ENCODE measurements around the gene SLC5A9.

The SLC5A9 gene

GRCh38 chr1:48223366-48224240 is 1.1 kb downstream of the SLC5A9 start:
- Mint-ChIP-seq H3K27ac (no peak overlapping the region), H3K27me3 (no peaks in the 10 kb centered on the region), H3K4me1 (ENCODE audit: low read depth) (peaks cover 6% of the 10 kb centered on the region), H3K36me3 (ENCODE audit: low read depth) (no peaks in the 10 kb centered on the region), H3K9me3 (no peaks in the 10 kb centered on the region), H3K4me3 (no peak overlapping the region)

GRCh38 chr1:48224791-48225190 is 2.3 kb downstream of the SLC5A9 start:
- no peak overlapping the region for H3K4me3 Mint-ChIP-seq
- H3K27ac Mint-ChIP-seq: no peak overlapping the region
- no peaks in the 10 kb centered on the region for H3K9me3 Mint-ChIP-seq
- H3K4me1 Mint-ChIP-seq (ENCODE audit: low read depth): peaks cover 6% of the 10 kb centered on the region
- no peaks in the 10 kb centered on the region for H3K27me3 Mint-ChIP-seq
- H3K36me3 Mint-ChIP-seq (ENCODE audit: low read depth): no peaks in the 10 kb centered on the region

GRCh38 chr1:48225579-48225978 is 3.1 kb downstream of the SLC5A9 start:
- no peak overlapping the region for H3K27ac Mint-ChIP-seq
- peaks cover 6% of the 10 kb centered on the region for H3K4me1 Mint-ChIP-seq (ENCODE audit: low read depth)
- no peak overlapping the region for H3K4me3 Mint-ChIP-seq
- no peaks in the 10 kb centered on the region for H3K36me3 Mint-ChIP-seq (ENCODE audit: low read depth)
- H3K9me3 Mint-ChIP-seq: no peaks in the 10 kb centered on the region
- no peaks in the 10 kb centered on the region for H3K27me3 Mint-ChIP-seq

GRCh38 chr1:48227165-48228013 is 4.9 kb downstream of the SLC5A9 start:
- Mint-ChIP-seq H3K4me1 (ENCODE audit: low read depth) (peaks cover 6% of the 10 kb centered on the region), H3K27ac (no peak overlapping the region), H3K36me3 (ENCODE audit: low read depth) (no peaks in the 10 kb centered on the region), H3K27me3 (no peaks in the 10 kb centered on the region), H3K9me3 (no peaks in the 10 kb centered on the region), H3K4me3 (no peak overlapping the region)

GRCh38 chr1:48228156-48228555 is 5.6 kb downstream of the SLC5A9 start:
- H3K4me1 Mint-ChIP-seq (ENCODE audit: low read depth): peaks cover 6% of the 10 kb centered on the region
- H3K9me3 Mint-ChIP-seq: no peaks in the 10 kb centered on the region
- H3K36me3 Mint-ChIP-seq (ENCODE audit: low read depth): no peaks in the 10 kb centered on the region
- no peak overlapping the region for H3K4me3 Mint-ChIP-seq
- no peak overlapping the region for H3K27ac Mint-ChIP-seq
- no peaks in the 10 kb centered on the region for H3K27me3 Mint-ChIP-seq

GRCh38 chr1:48229317-48229716 is 6.8 kb downstream of the SLC5A9 start:
- Mint-ChIP-seq H3K36me3 (ENCODE audit: low read depth) (no peaks in the 10 kb centered on the region), H3K4me3 (no peak overlapping the region), H3K27ac (no peak overlapping the region)

DNA sequence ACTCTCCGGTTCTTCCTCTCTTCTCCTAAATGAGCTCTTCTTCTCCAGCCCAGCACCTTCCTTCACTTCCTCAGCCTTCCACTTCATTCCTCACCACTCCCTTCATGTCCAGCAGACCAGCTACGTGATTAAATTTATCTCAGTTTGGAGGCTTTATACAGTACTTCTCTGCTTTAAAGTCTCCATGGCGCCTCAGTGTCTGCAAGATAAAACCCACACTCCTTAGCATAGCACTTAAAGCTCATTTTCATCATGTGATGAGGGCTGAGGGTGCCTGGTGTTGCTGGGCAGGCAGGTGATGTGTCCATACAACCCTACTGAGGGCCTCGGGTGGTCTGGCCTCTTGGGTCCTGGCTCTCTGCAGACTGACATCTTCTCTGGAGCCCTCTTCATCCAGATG is 7.7 kb downstream of the SLC5A9 start:
- Mint-ChIP-seq H3K9me3 (no peaks in the 10 kb centered on the region), H3K27me3 (no peaks in the 10 kb centered on the region), H3K36me3 (ENCODE audit: low read depth) (no peaks in the 10 kb centered on the region), H3K4me1 (ENCODE audit: low read depth) (peaks cover 6% of the 10 kb centered on the region), H3K27ac (no peak overlapping the region), H3K4me3 (no peak overlapping the region)

More at GRCh38 chr1:48229317-48229716, 6.8 kb downstream of the SLC5A9 start:
- Mint-ChIP-seq H3K9me3 (no peaks in the 10 kb centered on the region), H3K4me1 (ENCODE audit: low read depth) (peaks cover 6% of the 10 kb centered on the region), H3K27me3 (no peaks in the 10 kb centered on the region)

DNA sequence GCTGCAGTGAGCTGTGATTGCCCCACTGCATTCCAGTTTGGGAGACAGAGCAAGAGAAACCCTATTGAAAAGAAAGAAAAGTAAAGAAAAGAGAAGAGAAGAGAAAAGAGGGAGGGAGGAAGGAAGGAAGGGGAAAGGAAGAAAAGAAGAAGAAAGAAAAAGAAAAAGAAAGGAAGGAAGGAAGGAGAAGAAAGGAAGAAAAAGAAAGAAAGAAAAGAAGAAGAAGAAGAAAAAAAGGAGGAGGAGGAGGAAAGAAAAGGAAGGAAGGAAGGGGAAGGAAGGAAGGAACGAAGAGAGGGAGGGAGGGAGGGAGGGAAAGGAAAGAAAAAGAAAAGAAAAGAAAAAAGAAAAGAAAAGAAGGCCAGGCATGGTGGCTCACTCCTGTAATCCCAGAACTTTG is 10.2 kb downstream of the SLC5A9 start:
- H3K4me1 Mint-ChIP-seq (ENCODE audit: low read depth): no peaks in the 10 kb centered on the region
- H3K27me3 Mint-ChIP-seq: no peaks in the 10 kb centered on the region
- no peak overlapping the region for H3K27ac Mint-ChIP-seq
- no peak overlapping the region for H3K4me3 Mint-ChIP-seq
- no peaks in the 10 kb centered on the region for H3K36me3 Mint-ChIP-seq (ENCODE audit: low read depth)
- H3K9me3 Mint-ChIP-seq: no peaks in the 10 kb centered on the region

- Mint-ChIP-seq H3K27me3 (no peaks in the 10 kb centered on the region), H3K27ac (no peak overlapping the region), H3K36me3 (ENCODE audit: low read depth) (no peaks in the 10 kb centered on the region), H3K9me3 (no peaks in the 10 kb centered on the region), H3K4me3 (no peak overlapping the region), H3K4me1 (ENCODE audit: low read depth) (no peaks in the 10 kb centered on the region)
Measured at GRCh38 chr1:48233666-48234485, 11.4 kb downstream of the SLC5A9 start.

GRCh38 chr1:48235652-48236051 is 13.1 kb downstream of the SLC5A9 start:
- no peaks in the 10 kb centered on the region for H3K27me3 Mint-ChIP-seq
- no peaks in the 10 kb centered on the region for H3K9me3 Mint-ChIP-seq
- no peak overlapping the region for H3K4me3 Mint-ChIP-seq
- H3K36me3 Mint-ChIP-seq (ENCODE audit: low read depth): no peaks in the 10 kb centered on the region
- no peaks in the 10 kb centered on the region for H3K4me1 Mint-ChIP-seq (ENCODE audit: low read depth)
- H3K27ac Mint-ChIP-seq: no peak overlapping the region

GRCh38 chr1:48236716-48237470 is 14.4 kb downstream of the SLC5A9 start:
- no peaks in the 10 kb centered on the region for H3K36me3 Mint-ChIP-seq (ENCODE audit: low read depth)
- no peaks in the 10 kb centered on the region for H3K9me3 Mint-ChIP-seq
- H3K4me1 Mint-ChIP-seq (ENCODE audit: low read depth): no peaks in the 10 kb centered on the region
- H3K4me3 Mint-ChIP-seq: no peak overlapping the region
- H3K27ac Mint-ChIP-seq: no peak overlapping the region
- H3K27me3 Mint-ChIP-seq: no peaks in the 10 kb centered on the region

DNA sequence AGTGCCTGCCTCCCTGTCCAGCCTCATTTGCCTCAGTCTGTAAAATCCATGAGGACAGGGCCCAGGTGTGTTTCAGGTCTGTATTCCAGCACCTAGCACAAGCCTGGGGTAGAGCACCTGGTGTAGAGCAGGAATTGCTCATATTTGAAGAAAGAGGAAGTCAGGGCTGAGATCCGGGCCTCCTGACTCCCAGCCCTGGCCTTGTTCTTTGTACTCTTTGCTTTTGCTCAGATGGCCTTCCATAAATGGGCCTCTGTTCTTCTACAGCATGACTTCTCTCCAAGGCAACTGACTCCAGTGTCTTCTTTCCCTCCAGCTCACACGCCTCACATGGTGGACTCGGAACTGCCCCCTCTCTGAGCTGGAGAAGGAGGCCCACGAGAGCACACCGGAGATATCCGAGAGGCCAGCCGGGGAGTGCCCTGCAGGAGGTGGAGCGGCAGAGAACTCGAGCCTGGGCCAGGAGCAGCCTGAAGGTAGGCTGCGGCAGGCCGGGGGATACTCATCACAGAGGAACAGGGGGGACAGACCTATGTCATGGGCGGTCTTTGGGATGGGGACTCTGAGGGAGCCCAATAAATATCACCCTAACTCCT is 19.7 kb downstream of the SLC5A9 start:
- no peaks in the 10 kb centered on the region for H3K36me3 Mint-ChIP-seq (ENCODE audit: low read depth)
- no peak overlapping the region for H3K4me3 Mint-ChIP-seq
- H3K27ac Mint-ChIP-seq: no peak overlapping the region
- H3K27me3 Mint-ChIP-seq: no peaks in the 10 kb centered on the region
- H3K4me1 Mint-ChIP-seq (ENCODE audit: low read depth): peaks cover 4% of the 10 kb centered on the region
- no peaks in the 10 kb centered on the region for H3K9me3 Mint-ChIP-seq

- H3K4me3 Mint-ChIP-seq: no peak overlapping the region
- H3K27me3 Mint-ChIP-seq: peaks cover 11% of the 10 kb centered on the region
- no peak overlapping the region for H3K27ac Mint-ChIP-seq
- H3K4me1 Mint-ChIP-seq (ENCODE audit: low read depth): peaks cover 4% of the 10 kb centered on the region
- no peaks in the 10 kb centered on the region for H3K9me3 Mint-ChIP-seq
- no peaks in the 10 kb centered on the region for H3K36me3 Mint-ChIP-seq (ENCODE audit: low read depth)
Measured at GRCh38 chr1:48245106-48245505, 22.6 kb downstream of the SLC5A9 start.

DNA sequence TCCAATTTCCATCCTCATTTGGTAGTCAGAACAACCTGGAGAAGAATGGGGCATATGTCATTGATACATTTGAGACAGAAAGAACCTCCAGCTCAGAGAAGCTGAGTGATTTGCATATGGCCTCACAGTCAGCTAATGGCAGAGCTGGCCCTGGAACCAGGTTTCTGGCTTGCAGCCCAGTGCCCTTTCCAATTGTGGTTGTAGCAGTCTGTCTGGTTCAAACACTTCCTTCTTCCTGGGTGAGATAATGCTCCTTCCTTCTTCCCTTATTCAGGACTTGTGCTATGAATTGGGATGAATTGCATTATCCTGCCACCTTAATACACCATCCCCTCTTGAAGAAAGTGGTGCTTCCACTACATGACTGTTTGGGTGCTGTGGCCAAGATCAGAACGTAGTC is 24.2 kb downstream of the SLC5A9 start:
- H3K4me1 Mint-ChIP-seq (ENCODE audit: low read depth): peaks cover 5% of the 10 kb centered on the region
- peaks cover 11% of the 10 kb centered on the region for H3K27me3 Mint-ChIP-seq
- H3K4me3 Mint-ChIP-seq: no peak overlapping the region
- no peaks in the 10 kb centered on the region for H3K9me3 Mint-ChIP-seq
- H3K36me3 Mint-ChIP-seq (ENCODE audit: low read depth): no peaks in the 10 kb centered on the region
- H3K27ac Mint-ChIP-seq: no peak overlapping the region

Data from stimulated activated naive CD8-positive, alpha-beta T cell treated with anti-CD3 and anti-CD28 coated beads, Interleukin-15, Interleukin-2, amounts not matched to agents 100 ng/mL and 50 ng/mL, for 24 hours (primary cell).